Activated T-cell treated with anti-CD3 and anti-CD28 coated beads for 1 hour (primary cell): ENCODE results near the gene SSTR5.

Experiments
- DNase-seq: peaks from one replicate; pipeline ENCODE4 v3.0.0-alpha.2; 2020; ENCODE audit warnings: low read depth

The SSTR5 gene

DNA sequence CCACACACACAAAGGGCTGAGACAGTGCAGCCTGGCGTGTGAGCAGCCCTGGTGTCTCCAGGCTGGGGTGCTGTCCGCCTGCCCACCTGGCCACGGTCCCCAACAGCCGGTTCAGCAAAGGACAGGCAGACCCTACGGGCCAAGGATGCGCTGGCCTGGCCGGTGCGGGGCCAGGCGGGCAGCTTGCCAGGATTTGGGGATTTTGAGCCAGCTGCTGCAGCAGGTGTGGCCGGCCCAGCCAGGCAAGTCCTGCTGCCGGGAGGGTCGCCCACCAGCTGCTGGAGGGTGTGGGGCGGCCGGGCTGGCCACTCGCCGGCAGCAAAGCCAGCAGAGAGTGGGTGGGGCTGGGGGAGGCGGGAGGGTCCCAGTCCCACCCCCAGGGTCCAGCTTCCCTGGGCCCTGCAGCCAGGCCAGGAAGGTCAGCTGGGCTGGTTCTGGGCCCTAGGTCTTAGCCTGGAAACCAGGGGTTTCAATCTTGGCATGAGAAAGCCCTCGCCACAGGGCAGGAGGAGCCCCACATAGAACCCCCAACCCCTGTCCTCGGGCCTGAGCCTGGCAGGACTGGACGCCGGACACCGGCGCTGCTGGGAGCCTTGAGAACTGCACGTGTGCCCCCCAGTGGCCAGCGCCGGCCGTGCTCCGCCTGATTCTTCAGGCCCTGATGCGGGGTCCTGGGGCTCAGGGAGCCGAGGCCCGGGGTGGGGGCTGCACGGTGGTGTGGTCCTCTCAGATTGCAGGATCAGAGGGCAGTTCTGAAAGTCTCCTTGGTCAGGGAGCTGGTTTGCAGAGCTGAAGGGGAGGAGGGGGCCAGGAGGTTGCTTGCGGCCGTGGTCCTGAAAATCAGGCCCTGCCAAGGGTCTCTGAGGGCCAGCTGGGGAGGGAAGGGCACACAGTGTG lies 17.6 kb upstream of the SSTR5 start:
- DNase-seq = peak; percentile 17

- no peak for DNase-seq
Observed at GRCh38 chr16:1055557-1055924, 17.0 kb upstream of the SSTR5 start.

DNA sequence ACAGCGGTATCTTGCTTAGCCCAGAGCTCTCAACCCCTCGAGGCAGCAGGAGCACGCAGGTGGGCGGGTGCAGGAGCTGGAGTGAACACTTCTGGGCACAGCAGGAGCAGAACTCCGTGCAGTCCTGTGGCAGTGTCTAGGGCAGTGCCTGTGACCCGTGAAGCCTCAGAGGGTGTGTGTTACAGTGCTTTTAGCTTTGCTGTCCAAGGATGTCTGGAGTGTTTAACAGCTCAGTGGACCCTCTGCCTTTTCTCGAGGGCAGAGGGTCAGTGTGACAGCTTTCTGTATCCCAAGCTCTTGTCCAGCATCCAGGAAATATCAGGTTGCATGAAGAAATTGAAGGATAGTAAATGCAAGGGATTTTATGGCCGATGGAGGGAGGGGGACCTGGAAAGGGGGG lies 16.4 kb upstream of the SSTR5 start:
- no peak for DNase-seq

DNA sequence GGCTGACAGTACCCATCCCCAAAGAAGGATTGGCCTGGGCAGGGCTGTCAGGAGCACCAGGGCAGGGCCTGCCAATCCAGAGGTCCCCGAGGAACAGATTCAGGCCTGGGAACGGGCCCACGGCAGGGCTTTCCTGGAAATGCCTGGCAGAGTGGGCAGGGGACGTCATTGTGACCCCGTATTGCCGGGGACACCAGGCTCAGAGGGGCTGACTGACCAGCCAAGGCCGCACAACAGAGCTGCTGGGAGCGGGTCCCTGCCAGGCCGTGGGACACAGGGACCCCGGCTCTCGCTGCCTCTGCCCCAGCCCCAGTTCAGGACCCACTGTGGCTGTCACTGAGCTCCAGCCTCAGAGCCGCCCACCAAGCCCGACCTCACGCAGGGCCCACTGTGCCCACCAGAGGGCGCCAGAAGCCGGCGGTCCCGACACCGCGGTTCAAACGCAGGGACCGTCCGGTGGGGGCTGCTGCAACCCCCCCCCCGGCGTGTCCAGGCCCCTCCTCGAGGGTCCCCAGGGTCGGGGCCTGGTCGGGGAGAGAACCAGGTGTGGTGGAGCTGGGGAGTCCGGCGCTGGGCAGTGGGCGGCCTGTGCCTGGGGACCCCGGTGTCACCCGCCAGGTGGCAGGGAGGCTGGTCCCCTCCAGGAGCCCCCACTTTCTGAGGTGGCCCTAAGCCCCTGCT lies 15.2 kb upstream of the SSTR5 start:
- peak; percentile 69 for DNase-seq

- no peak for DNase-seq
Observed at GRCh38 chr16:1058216-1058615, 14.3 kb upstream of the SSTR5 start.

GRCh38 chr16:1059310-1059709 lies 13.2 kb upstream of the SSTR5 start:
- DNase-seq = no peak

DNA sequence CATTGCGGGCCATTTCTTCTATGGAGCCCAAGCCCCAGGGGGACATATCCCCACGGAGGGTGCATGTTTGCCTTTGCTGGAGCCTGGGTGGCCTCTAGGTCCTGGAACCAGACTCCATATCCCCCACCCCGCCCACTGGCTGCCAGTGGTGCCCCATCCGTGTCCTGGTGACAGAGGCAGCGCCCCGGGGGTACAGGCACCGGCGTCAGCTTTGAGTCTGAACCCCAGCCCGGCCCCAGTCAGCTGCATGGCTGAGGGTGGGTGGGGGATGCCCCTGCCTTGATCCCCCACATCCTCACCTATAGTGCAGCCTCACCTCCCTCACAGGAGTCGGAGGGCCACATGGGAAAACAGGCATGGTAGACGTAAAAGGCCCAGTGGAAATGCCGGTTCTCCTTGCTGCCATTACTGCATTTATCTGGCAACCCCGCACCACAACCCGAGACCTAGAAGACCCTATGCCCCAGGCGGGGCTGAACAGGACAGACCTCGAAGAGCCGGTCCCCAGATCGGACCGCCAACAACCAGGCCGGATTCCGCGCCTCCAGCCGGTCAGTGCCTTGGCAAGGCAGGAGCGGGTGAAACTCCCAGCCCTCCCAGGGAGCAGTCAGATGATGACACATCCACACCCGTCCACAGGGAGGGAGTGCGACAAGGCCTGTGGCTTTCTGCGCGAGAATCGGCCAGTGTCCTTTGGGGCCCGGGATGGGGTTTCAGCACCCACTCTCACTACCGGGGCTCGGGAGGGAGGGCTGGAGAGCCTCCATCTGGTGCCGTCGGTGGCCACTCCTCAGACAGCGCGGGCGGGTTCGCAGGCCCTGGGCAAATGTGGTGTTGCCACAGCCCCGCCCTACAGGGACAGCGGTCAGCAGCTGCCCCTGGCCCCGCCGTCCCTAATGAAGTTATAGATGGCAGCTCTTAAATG lies 11.9 kb upstream of the SSTR5 start:
- DNase-seq = no peak

DNA sequence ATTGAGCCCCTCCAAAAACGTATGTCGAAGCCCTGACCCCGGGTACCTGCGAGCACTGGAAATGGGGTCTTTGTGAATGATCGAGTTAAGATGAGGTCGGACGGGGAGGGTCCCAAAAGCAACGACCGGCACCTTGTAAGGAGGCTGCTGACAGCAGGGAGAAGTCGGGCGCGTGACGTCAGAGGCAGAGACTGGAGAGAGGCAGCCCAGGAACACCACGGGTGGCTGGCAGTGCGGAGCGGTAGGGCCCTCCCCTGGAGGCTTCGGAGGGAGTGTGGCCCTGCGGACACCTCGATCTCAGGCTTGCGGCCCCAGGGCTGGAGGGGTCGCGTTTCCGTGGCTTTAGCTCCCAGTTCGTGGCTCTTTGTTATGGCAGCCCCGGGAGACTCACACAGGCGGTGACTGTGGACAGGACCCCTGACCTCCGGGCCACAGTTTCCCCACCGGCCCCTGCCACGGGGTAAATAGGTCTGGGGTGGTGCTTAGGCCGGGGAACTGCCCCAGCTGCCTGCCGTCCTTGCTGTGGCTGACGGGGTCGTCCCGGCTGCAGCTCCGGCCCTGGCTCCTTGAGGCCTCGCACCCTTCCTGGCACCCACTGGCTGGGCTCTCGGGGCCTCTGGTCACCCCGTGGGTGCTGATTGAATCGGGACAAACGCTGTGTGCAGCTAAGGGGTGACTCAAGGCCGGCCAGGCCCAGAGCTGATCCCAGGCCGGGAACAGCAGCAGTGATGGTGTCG lies 10.6 kb upstream of the SSTR5 start:
- no peak for DNase-seq

DNA sequence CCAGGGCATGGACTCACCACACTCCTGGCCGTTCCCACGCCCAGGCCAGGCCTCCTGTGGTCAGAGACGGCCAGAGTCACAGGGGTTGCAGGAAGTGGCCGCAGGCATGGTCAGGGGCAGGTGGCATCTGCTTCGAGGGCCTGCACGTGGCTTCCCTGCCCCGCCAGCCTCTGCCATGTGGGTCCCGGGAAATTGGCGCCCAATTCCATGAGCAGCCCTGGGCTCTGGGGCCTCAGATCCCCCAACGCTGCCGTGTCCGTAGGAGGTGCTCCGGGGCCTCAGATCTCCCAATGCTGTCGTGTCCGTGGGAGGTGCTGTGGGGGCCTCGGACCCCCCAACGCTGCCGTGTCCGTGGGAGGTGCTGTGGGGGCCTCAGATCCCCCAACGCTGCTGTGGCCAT lies 9.7 kb upstream of the SSTR5 start:
- no peak for DNase-seq

- no peak for DNase-seq
Observed at GRCh38 chr16:1063728-1064127, 8.8 kb upstream of the SSTR5 start.

DNA sequence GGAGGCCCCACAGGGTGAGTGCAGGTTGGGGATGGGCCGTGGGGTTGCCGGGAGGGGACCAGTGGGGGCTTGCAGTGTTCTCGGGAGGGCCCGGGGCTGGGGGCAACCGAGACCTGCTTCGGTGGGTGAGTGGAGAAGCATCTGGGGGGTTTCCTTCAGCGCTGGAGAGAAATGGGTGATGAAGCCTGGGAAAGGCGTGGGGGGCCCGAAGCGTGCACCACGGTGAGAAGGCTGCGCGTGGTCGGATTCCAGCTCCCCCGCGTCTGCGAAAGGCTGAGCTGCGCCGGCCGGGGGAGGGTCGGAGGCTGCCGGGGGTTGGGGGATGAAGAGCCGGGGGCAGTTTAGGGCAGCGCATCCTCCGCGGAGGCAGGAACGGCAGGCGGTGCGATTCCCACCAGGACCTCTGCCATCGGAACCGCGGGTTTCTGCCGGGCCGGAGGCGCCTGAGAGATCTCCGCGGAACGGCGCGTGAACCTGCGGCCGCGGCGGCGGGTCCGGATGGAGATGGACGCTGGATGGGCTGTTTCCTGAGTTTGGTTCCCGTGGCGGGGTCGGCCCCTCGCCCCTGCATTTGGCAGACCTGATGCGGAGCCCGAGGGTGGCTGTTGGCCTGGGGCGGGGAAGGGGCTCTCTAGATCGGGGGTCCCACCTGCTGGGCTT lies 6.9 kb upstream of the SSTR5 start:
- DNase-seq = no peak

DNA sequence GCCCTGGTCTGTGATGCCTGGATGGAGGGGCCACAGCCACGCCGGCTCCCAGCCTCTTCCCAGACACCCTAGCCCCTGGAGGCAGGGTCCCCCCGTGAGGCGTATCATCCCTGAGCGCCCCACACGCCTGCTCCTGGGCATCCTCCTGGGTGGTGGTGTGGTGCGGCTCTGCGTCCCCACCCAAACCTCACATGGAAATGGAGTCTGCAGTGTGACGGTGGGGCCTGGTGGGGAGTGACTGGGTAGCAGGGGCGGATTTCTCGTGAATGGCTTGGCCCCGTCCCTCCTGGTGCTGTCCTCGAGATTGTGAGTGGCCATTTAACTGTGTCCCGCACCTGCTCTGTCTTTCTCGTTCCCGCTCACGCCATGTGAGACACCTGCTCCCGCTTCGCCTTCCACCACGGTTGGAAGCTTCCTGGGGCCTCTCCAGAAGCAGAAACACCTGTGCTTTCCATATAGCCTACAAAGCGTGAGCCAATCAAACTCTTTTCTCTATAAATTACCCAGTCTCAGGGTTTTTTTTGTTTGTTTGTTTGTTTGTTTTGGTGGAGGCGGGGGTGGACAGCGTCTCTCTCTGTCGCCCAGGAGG lies 5.9 kb upstream of the SSTR5 start:
- DNase-seq = no peak

DNA sequence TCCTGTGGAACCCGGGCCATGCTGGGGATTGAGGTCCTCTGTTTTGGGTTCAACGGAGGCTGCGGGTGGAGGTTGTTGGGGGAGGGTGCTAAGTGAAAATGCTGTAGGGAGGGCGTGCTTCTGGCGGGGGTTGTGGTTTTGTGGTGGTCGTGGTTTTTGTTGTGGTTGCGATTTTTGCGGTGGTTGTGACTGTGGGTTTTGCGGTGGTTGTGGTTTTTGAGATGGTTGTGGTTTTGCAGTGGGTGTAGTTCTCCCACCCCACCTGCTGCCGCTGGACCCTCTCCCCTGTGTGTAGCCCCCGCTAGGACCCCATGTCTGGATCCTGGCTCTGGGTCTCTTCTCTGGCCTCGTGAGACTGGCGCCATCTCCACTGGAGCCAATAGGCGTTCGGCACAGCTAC lies 4.9 kb upstream of the SSTR5 start:
- DNase-seq = no peak

- no peak for DNase-seq
Observed at GRCh38 chr16:1068451-1068850, 4.1 kb upstream of the SSTR5 start.

- no peak for DNase-seq
Observed at GRCh38 chr16:1069154-1069553, 3.4 kb upstream of the SSTR5 start.

DNA sequence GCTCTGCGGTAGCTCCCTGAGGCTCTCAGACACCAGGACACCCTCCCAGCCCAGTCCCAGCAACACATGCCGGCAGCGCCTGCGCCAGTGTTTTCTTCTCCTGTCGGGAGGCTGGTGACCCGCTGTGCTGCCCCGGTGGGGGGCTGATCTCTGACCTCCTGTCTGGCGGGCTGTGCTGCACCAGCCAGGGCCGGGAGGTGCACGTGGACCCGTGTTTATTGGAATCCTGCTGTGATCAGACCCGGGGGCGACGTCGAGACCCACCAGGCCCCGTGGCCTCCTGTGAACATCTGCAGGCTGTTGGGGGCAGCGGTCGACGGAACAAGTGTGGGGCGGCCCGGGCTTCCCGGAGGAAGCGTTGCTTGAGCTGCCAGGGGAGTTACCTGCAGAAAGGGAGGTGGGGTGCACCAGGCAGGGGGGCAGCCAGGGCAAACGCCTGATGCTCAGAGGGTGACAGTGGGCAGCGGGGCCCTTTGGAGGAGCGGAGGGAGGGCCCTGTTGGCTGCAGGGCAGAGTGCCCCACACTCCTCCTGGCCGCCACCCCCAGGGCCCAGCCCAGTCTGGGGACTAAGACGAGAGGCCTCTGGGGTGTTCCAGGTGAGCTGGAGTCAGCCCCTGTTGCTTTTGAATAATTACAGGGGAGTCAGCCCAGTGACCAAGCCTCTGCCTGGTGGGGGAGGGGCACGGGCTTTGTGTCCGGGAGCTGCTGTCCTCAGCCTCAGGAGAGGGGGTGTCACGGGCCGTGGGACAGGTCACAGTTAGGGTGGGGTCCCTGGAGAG lies 2.3 kb upstream of the SSTR5 start:
- DNase-seq = no peak

- DNase-seq = no peak
Observed at GRCh38 chr16:1070864-1071408, 1.6 kb upstream of the SSTR5 start.

DNA sequence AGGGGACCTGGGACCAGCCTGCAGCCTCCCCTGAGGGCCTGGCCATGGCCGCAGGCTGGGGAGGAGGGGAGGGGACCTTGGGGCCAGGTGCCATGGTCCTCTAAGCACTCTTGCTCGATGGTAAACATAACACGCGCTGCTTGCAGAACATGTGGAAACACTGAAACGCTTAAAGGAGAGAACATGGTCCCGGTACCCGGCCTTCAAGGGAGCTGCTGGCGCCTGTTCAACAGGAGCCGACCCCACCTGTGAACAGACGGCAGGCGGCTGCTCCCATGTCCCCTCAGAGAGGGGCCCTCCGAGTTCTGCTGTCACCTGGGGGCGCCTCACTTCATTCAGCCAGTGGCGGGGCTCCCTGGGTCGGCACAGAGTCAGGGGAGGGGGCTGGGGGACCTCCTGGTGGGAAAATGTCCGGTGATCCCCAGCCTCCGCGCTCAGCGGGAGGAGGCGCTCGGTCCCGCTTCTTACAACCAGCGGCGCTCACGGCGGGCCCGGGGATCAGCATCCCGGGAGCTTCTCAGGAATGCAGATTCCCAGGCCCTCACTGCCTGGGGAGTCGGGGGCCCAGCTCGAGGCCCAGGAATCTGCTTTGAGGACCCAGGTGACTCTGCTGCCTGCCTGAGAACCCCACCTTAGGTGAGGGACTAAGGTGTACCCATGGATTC lies 854 bp upstream of the SSTR5 start:
- no peak for DNase-seq

GRCh38 chr16:1073262-1073558 lies 663 bp downstream of the SSTR5 start:
- DNase-seq = no peak
